Activated T-helper 17 cell treated with anti-CD3 and anti-CD28 coated beads, Interleukin-2, amount 50 U/mL, for 72 hours (primary cell): ENCODE results near the gene FLNB. TPM values are rescaled to one million over a fixed set of nuclear protein-coding genes. Genes with fewer than 3 reads are reported as not detected.

Experiments
- ATAC-seq: fragments of 150-1000 bp; cut with Tn5 transposase; replicated peaks from 2 replicates; pipeline ENCODE4 v1.10.0; 2021; ENCODE audit warnings: mild to moderate bottlenecking, moderate library complexity
- H3K27ac Mint-ChIP-seq: one replicate; pipeline ENCODE4 v1.8.0; 2022; ENCODE audit warnings: mixed read lengths
- H3K27me3 Mint-ChIP-seq: one replicate; pipeline ENCODE4 v1.8.0; 2022; ENCODE audit warnings: mixed read lengths
- H3K36me3 Mint-ChIP-seq: one replicate; pipeline ENCODE4 v1.8.0; 2022; ENCODE audit warnings: low read depth, mild to moderate bottlenecking, mixed read lengths
- H3K4me1 Mint-ChIP-seq: one replicate; pipeline ENCODE4 v1.8.0; 2022; ENCODE audit warnings: mixed read lengths
- H3K4me3 Mint-ChIP-seq: one replicate; pipeline ENCODE4 v1.8.0; 2022; ENCODE audit warnings: mild to moderate bottlenecking, mixed read lengths
- H3K9me3 Mint-ChIP-seq: one replicate; pipeline ENCODE4 v1.8.0; 2022; ENCODE audit warnings: mixed read lengths
- total RNA-seq, 2 donors: library from RNA; stranded (reverse); gene quantifications; one replicate each; pipeline ENCODE4 v1.2.3, GENCODE V29; 2022

FLNB gene
- total RNA-seq, 2 donors from 2014 or later: 22.5 to 23.6 TPM

DNA sequence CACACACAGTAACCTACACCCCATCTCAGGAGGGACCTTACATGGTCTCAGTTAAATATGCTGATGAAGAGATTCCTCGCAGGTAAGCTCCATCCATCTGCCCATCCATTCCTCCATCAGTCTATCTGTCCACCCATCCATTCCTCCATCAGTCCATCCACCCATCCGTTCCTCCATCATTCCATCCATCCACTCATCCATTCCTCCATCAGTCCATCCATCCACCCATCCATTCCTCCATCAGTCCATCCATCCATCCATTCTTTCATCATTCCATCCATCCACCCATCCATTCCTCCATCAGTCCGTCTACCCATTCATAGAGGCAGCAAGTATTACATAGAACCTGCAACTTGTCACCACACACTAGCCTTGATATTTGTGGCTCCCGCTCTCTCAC, 124.6 kb downstream of the FLNB start:
- ATAC-seq: no peak
- Mint-ChIP-seq H3K27me3 (no peaks in the 10 kb centered on the region), H3K4me1 (peaks cover 8% of the 10 kb centered on the region), H3K9me3 (no peaks in the 10 kb centered on the region), H3K27ac (no peak overlapping the region), H3K36me3 (peaks cover 54% of the 10 kb centered on the region), H3K4me3 (no peak overlapping the region)

DNA sequence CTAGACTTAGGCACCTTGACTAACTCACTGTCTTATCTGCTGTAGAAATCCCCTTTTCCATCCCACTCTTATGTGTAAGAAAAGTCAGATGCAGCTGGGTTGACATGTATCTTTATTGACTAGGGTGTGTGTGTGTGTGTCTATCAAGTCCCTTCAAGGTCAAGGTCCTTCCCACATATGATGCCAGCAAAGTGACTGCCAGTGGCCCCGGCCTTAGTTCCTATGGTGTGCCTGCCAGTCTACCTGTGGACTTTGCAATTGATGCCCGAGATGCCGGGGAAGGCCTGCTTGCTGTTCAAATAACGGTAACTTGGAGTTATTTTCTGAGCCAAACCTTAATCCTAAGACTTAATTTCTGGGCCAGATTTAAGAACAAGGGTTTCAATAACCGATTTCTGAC, 126.2 kb downstream of the FLNB start:
- no peaks in the 10 kb centered on the region for H3K4me1 Mint-ChIP-seq
- no peak overlapping the region for H3K4me3 Mint-ChIP-seq

DNA sequence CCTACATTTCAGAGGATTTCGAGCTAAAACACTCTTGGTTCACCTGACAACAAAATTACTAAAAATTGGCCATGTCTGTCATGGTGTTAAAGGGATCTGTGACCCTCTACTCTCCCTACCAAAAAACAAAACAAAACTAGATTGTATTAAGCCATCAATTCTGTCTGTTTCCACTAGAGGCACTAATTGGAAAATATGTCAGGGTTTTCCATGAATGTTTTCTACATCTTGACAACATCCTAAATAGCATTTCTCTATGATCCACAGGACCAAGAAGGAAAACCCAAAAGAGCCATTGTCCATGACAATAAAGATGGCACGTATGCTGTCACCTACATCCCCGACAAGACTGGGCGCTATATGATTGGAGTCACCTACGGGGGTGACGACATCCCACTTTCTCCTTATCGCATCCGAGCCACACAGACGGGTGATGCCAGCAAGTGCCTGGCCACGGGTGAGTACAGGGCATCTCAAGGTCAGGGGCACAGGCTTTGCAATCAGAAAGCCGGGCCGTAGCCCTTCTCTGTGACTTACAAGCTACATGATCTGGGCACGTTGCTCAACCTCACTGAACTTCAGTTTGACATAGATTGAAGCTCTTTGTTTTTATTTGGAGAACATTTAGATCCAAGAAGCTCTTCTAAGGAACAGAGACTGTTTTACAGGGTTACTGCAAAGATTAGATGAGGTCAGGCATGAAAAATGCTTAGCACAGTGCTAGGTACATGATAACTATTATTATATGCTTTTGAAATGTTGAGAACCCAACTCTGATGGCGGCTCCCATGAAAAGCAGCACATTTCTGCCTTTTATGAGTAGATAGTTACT, 127.7 kb downstream of the FLNB start:
- H3K4me3 Mint-ChIP-seq: no peak overlapping the region
- no peak for ATAC-seq
- peaks cover 65% of the 10 kb centered on the region for H3K36me3 Mint-ChIP-seq
- no peaks in the 10 kb centered on the region for H3K9me3 Mint-ChIP-seq
- H3K4me1 Mint-ChIP-seq: no peaks in the 10 kb centered on the region
- no peaks in the 10 kb centered on the region for H3K27me3 Mint-ChIP-seq
- no peak overlapping the region for H3K27ac Mint-ChIP-seq

More for the DNA sequence above, 126.2 kb downstream of the FLNB start:
- ATAC-seq: no peak
- Mint-ChIP-seq H3K9me3 (no peaks in the 10 kb centered on the region), H3K27me3 (no peaks in the 10 kb centered on the region), H3K27ac (no peak overlapping the region), H3K36me3 (peaks cover 61% of the 10 kb centered on the region)

DNA sequence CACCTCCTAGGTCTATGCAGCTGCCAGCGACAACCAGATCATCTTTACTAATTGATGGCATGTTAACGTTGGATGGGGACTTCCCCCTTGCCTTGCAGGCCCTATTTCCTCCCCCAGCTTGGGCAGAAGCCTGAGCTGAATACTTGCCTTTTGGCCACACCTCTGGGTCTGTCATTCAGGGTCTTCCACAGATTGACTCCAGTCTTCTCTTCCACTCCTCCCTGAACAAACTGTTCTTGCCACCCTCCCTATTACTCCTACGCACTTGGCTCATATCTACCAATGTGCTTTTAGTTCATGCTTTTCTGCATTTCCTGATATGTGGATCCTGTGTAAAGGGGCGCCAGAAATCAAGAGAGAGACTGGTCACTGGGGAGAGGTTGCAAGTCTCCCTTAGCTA, 129.1 kb downstream of the FLNB start:
- Mint-ChIP-seq H3K4me3 (no peak overlapping the region), H3K4me1 (no peaks in the 10 kb centered on the region), H3K27ac (no peak overlapping the region), H3K9me3 (no peaks in the 10 kb centered on the region), H3K36me3 (peaks cover 74% of the 10 kb centered on the region), H3K27me3 (no peaks in the 10 kb centered on the region)
- no peak for ATAC-seq

DNA sequence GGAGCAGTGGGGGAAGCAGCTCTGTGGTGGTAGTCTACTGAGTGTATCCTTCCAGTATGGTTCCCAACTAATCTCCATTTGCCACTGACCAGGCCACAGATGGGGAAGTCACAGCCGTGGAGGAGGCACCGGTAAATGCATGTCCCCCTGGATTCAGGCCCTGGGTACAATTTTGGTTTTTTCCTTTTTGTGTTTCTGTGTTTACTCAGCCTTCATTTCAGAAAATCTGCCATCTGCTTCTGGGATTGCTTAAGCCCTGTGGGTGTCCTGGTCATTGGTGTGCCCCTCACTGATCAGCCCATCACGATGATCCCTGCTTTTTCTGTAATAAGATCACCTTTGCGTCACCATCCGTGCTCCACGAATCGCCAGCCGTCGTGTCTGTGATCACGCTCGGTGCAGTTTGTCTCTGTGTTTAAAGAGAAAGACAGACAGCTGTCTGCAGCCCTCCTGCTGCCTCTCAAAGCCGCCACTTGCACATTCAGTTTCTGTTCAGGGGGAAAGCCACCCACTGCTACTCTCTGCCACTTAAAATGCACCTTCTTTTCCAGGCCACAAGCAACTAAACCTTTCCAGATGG, 133.6 kb downstream of the FLNB start:
- Mint-ChIP-seq H3K9me3 (no peaks in the 10 kb centered on the region), H3K36me3 (peaks cover 60% of the 10 kb centered on the region), H3K4me1 (no peaks in the 10 kb centered on the region), H3K27me3 (no peaks in the 10 kb centered on the region), H3K27ac (no peak overlapping the region), H3K4me3 (no peak overlapping the region)
- no peak for ATAC-seq

DNA sequence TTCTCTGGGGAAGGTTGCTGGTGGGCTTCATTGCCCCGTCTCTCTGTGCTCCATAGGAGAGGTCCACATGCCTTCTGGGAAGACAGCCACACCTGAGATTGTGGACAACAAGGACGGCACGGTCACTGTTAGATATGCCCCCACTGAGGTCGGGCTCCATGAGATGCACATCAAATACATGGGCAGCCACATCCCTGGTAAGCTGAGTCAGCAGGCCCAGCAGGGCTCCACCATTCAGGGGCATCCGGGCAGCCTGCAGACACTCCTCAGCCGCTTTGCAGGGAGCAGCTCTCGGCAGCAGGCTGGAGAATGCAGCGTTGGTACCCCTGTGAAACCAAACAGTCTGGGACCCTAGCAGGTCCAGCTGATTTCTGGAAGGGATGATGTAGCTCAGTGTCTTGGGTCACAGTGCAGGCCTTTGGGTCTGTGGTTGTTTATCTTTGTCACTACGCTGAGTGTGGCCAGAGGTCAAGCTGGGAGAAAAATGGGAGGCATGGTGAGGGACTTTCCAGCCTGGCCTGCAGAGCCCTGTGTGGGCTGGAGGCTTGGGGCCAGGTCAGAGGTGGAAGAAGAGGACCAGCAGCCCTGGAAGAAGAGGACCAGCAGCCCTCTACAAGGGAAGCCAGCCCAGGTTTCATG, 135.3 kb downstream of the FLNB start:
- no peak for ATAC-seq
- Mint-ChIP-seq H3K4me1 (no peaks in the 10 kb centered on the region), H3K9me3 (no peaks in the 10 kb centered on the region), H3K4me3 (no peak overlapping the region), H3K27ac (peak overlapping the region; percentile 3), H3K36me3 (peaks cover 54% of the 10 kb centered on the region), H3K27me3 (no peaks in the 10 kb centered on the region)

DNA sequence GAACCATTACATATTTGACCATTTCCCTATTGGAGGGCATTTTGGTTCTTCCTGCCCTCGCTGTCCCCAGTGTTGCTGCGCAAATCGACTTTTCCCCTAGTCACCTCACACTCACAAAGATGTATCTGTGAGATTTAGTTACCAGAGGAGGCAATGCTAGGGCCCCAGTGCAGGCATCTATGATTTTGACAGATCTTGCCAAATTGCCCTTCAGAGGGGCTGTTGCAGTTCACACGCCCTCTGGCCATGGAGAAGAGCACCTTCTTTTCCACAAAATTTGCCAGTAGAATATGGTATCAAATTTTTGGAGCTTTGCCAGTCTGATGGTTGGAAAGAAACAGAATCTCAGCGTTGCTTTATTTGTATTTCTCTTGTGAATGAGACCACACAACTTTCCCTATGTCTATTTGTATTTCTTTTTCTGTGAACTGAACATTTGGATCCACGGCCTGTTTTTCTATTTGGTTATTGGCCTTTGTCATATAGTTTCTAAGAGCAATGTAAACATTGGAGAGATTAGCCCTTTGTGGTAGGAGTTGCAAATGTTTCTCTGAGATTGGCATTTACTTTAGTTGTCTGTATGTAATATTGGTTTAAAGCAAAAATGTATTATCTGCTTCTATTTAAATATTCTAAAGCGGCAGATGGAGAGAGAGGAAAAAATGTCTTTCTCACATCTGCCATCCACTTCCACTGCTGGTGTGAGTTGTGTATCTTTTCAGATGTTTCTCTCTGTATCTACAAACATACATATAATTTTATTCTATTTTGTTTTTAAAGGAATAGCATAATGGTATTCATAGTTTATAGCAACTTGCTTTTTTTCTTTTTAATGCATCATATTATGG, 136.5 kb downstream of the FLNB start:
- Mint-ChIP-seq H3K9me3 (no peaks in the 10 kb centered on the region), H3K4me1 (no peaks in the 10 kb centered on the region), H3K4me3 (no peak overlapping the region), H3K27me3 (no peaks in the 10 kb centered on the region), H3K27ac (no peak overlapping the region), H3K36me3 (peaks cover 54% of the 10 kb centered on the region)
- ATAC-seq: no peak

DNA sequence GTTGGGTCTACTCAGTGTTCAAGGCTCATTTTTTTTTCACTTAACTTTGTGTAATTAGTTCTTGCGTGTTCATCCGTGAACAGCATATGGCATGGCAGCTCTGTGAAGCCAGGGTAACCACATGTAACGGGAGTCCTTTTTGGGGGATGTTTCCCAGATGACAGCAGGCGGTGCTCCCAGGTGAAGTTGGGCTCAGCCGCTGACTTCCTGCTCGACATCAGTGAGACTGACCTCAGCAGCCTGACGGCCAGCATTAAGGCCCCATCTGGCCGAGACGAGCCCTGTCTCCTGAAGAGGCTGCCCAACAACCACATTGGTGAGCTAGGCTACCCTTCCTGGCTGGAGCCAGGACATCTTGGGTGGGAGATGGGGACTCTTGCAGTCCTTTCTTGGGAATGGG, 139.8 kb downstream of the FLNB start:
- Mint-ChIP-seq H3K9me3 (no peaks in the 10 kb centered on the region), H3K4me1 (peaks cover 5% of the 10 kb centered on the region), H3K27me3 (no peaks in the 10 kb centered on the region), H3K27ac (no peak overlapping the region), H3K36me3 (peaks cover 48% of the 10 kb centered on the region), H3K4me3 (no peak overlapping the region)
- ATAC-seq: no peak

DNA sequence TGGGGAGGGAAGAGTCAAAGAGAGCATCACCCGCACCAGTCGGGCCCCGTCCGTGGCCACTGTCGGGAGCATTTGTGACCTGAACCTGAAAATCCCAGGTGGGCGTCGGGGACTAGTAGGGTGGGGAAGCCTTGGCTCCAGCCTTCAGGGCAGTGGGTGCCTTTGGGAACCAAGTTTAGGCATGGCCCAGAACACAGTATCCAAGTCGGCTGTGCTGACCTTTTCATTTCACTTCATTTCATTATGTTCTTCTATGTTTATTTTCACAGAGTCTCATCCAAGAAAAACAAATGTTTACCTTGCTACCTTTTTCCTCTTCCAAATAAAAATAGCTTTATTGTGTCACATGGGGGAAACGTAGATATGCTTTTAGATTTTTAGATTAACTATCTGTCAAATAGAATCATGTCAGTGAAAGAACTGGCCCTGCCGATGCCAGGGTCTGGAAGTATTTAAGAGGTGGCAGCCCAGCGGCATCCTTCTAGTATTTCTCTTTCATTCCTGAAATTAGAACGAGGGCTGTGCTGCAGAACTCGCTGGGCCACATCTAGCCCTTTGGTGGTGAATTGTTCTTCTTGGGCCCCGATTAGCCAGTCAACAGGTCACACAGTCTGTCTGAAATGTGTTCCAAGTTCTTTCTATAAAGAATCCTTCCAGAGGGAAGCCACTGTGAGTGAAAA, 142.0 kb downstream of the FLNB start:
- no peak for ATAC-seq
- no peaks in the 10 kb centered on the region for H3K9me3 Mint-ChIP-seq
- H3K27me3 Mint-ChIP-seq: no peaks in the 10 kb centered on the region
- peaks cover 45% of the 10 kb centered on the region for H3K36me3 Mint-ChIP-seq
- no peak overlapping the region for H3K4me3 Mint-ChIP-seq
- H3K27ac Mint-ChIP-seq: no peak overlapping the region
- peaks cover 5% of the 10 kb centered on the region for H3K4me1 Mint-ChIP-seq

DNA sequence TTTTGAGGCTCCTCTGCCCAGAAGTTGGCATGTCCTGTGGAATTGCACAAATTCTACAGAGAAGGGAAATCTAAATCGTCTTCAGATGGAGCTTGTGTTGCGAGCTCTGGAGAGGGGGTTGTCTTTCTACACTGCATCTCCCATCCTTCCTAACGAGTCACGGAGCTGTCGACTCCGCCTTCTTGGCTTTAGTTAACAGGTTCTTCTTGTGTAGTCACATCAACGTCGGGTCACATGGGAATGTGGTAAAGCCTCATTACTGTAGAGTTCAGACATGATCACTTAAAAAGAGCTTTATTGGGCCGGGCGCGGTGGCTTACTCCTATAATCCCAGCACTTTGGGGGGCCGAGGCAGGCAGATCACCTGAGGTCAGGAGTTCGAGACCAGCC, 142.6 kb downstream of the FLNB start:
- Mint-ChIP-seq H3K4me3 (no peak overlapping the region), H3K9me3 (no peaks in the 10 kb centered on the region), H3K27ac (no peak overlapping the region), H3K4me1 (peaks cover 5% of the 10 kb centered on the region), H3K36me3 (peaks cover 45% of the 10 kb centered on the region), H3K27me3 (no peaks in the 10 kb centered on the region)
- no peak for ATAC-seq

DNA sequence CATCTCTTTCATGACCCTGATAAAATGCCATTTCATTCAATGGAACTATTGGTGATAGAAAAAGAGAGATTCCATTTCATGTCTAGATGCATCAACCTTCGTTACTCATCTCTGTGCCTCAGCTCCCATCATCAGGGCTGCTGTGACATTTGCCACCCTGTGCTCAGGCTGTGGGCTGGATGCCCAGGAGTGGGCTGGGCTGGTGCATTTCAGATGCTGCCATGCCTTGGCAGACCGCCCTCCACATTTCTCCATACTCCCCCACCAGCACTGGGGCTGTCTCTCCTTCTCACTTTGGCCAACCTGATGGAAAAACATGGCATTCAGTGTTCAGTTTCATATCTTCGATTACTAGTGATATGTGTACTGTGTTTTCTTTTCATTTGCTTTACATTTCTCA, 143.4 kb downstream of the FLNB start:
- ATAC-seq: no peak
- peaks cover 38% of the 10 kb centered on the region for H3K36me3 Mint-ChIP-seq
- no peak overlapping the region for H3K27ac Mint-ChIP-seq
- H3K4me1 Mint-ChIP-seq: peaks cover 5% of the 10 kb centered on the region
- no peaks in the 10 kb centered on the region for H3K9me3 Mint-ChIP-seq
- H3K27me3 Mint-ChIP-seq: no peaks in the 10 kb centered on the region
- H3K4me3 Mint-ChIP-seq: no peak overlapping the region

DNA sequence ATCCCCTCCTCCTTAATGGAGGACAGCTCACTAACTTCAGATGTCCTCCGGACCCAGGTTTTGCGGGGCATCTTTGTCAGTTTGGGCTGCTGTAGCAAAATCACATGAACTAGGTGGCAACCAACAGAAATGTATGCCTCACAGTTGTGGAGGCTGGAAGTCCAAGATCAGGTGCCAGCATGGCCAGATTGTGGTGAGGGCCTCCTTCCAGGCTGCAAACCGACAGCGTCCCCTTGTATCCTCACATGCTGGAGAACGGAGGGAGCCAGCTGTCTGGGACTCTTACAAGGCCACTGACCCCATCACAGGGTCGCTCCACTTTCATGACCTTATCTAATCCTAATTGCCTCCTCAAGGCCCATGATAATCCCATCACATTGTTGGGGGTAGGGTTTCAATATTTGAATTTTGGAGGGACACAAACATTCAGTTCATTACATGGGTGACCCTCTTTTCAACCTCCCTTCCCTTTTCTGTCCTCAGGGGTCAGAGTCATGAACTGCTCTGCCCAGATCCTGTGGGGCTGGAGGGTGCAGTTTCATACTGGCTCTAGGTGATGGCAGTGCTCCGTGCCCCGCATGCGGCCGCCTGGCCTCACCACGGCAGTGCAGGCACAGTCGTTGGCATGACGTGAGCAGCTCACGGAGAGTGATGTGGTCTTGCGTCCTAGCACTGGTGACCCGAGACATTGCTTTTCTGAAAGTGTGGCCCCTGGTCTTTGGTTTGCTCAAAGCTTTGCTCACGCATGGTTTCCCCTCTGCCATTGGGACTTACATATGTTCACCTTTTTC, 144.2 kb downstream of the FLNB start:
- H3K36me3 Mint-ChIP-seq: peaks cover 34% of the 10 kb centered on the region
- H3K4me1 Mint-ChIP-seq: peaks cover 5% of the 10 kb centered on the region
- H3K27me3 Mint-ChIP-seq: no peaks in the 10 kb centered on the region
- H3K27ac Mint-ChIP-seq: no peak overlapping the region
- H3K9me3 Mint-ChIP-seq: no peaks in the 10 kb centered on the region
- H3K4me3 Mint-ChIP-seq: no peak overlapping the region
- ATAC-seq: no peak

DNA sequence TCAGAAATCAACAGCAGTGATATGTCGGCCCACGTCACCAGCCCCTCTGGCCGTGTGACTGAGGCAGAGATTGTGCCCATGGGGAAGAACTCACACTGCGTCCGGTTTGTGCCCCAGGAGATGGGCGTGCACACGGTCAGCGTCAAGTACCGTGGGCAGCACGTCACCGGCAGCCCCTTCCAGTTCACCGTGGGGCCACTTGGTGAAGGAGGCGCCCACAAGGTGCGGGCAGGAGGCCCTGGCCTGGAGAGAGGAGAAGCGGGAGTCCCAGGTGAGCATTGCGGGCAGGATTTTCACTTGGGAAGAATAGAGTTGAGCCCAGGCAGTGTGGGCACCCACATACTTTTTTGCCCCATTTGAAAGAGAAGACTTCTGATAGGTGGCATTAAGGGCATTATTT, 145.1 kb downstream of the FLNB start:
- Mint-ChIP-seq H3K27ac (no peak overlapping the region), H3K36me3 (peaks cover 28% of the 10 kb centered on the region), H3K4me3 (no peak overlapping the region), H3K4me1 (peaks cover 5% of the 10 kb centered on the region), H3K9me3 (no peaks in the 10 kb centered on the region), H3K27me3 (no peaks in the 10 kb centered on the region)
- no peak for ATAC-seq
